Colonic mucosa (tissue), 4 donors: Measurements from ENCODE around the gene GRM8. TPM values are rescaled to one million over a fixed set of nuclear protein-coding genes. Genes with fewer than 3 reads are reported as not detected.

Experiments used
- DNase-seq: peaks from one replicate; pipeline ENCODE4 v3.0.0-alpha.2; 2020
- H3K27ac ChIP-seq: fragments of 200-600 bp; one replicate; pipeline ENCODE4 v1.8.0; 2021
- H3K27me3 ChIP-seq: fragments of 200-600 bp; one replicate; pipeline ENCODE4 v1.8.0; 2021
- H3K36me3 ChIP-seq: fragments of 200-600 bp; one replicate; pipeline ENCODE4 v1.8.0; 2021
- H3K4me1 ChIP-seq: fragments of 200-600 bp; one replicate; pipeline ENCODE4 v1.8.0; 2021; ENCODE audit warnings: mild to moderate bottlenecking
- H3K4me3 ChIP-seq: fragments of 200-600 bp; one replicate; pipeline ENCODE4 v1.8.0; 2021
- H3K9ac ChIP-seq, 2 donors: one replicate each; pipeline ENCODE4 v1.7.0; 2013; ENCODE audit warnings: control low read depth in 2 of 2, low read depth in 2 of 2, low read length in 2 of 2
- H3K9me3 ChIP-seq: fragments of 200-600 bp; one replicate; pipeline ENCODE4 v1.8.0; 2021
- intact Hi-C: fragments of 100-400 bp; cut with DNase I; formaldehyde crosslinking; loops from one replicate; pipeline ENCODE4 v1.14.1; 2022
- total RNA-seq, 2 donors: library from RNA; stranded (reverse); fragmentation: NEBNext Ultra II Directional in 1 of 2; extraction: Animal tissue kit (Norgen Biotek cat#: 25700) in 1 of 2; gene quantifications; one replicate each; pipeline ENCODE4 v1.2.1, GENCODE V29; 2021
- TF ChIP-seq, protein P1 (sequence below): fragments of 200-600 bp; IDR thresholded peaks from one replicate; pipeline ENCODE4 v1.8.0; 2022; ENCODE audit warnings: antibody characterized with exemption, mild to moderate bottlenecking
- donor health status: healthy.
- donor health status: DM: no; HTN: no; CAD: no.
- donor health status: DM: no; HTN: no; CAD: no.

The GRM8 gene
- total RNA-seq, 2 donors from 2014 or later = 2.2 to 2.5 TPM

DNA sequence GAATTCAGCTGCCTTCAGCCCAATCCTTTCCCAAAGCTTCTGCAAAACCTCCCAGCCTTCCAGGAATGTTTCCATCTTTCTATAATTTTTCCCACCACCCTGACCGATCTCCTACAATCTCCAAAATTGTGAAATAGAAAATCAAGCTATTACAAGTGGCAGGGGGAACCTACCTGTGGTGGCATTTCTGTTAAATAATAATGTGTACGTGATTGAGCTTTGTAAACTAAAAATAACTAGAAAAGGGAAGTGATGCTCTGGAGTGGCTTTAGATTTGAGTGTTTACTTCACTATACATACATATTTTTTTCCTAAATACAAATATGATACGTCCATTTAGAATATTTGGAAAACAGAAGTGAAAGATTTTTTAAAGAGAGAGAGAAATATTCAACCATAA is 593.6 kb downstream of the GRM8 start:
- DNase-seq = no peak
- no peak overlapping the region for H3K27ac ChIP-seq
- H3K9me3 ChIP-seq = no peaks in the 10 kb centered on the region
- TF ChIP-seq, protein P1, sequence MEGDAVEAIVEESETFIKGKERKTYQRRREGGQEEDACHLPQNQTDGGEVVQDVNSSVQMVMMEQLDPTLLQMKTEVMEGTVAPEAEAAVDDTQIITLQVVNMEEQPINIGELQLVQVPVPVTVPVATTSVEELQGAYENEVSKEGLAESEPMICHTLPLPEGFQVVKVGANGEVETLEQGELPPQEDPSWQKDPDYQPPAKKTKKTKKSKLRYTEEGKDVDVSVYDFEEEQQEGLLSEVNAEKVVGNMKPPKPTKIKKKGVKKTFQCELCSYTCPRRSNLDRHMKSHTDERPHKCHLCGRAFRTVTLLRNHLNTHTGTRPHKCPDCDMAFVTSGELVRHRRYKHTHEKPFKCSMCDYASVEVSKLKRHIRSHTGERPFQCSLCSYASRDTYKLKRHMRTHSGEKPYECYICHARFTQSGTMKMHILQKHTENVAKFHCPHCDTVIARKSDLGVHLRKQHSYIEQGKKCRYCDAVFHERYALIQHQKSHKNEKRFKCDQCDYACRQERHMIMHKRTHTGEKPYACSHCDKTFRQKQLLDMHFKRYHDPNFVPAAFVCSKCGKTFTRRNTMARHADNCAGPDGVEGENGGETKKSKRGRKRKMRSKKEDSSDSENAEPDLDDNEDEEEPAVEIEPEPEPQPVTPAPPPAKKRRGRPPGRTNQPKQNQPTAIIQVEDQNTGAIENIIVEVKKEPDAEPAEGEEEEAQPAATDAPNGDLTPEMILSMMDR = no peak
- H3K4me3 ChIP-seq = no peak overlapping the region
- no peaks in the 10 kb centered on the region for H3K36me3 ChIP-seq
- intact Hi-C loops = no loop called here
- no peak overlapping the region for H3K9ac ChIP-seq
- no peaks in the 10 kb centered on the region for H3K27me3 ChIP-seq
- no peaks in the 10 kb centered on the region for H3K4me1 ChIP-seq

DNA sequence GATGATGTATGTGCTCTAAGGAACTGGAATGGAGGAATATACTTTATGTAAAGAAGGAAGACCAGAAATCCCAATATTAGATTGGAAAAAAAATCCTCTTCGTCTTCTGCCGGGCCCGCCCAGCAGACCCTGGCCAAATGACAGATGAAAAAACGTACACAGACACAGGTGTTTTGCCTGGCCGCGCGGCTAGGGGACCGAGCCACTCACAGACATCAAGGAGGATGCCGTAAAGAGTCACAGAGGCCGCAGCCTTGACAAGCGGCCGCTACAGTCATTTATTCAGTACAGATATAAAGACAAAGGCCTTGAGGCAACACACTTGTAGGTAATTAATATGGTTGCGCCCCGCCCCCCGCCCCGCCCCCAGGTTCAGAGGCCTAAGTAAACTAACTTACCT is 594.1 kb downstream of the GRM8 start:
- Histone ChIP-seq H3K4me1 (no peaks in the 10 kb centered on the region), H3K36me3 (no peaks in the 10 kb centered on the region), H3K4me3 (no peak overlapping the region), H3K27me3 (no peaks in the 10 kb centered on the region), H3K9me3 (no peaks in the 10 kb centered on the region), H3K9ac (no peak overlapping the region), H3K27ac (no peak overlapping the region)
- DNase-seq = no peak
- intact Hi-C loops = no loop called here
- TF ChIP-seq, protein P1 = no peak

GRCh38 chr7:126657599-126658358 is 595.0 kb downstream of the GRM8 start:
- Histone ChIP-seq H3K4me3 (no peak overlapping the region), H3K27me3 (no peaks in the 10 kb centered on the region), H3K27ac (no peak overlapping the region), H3K4me1 (no peaks in the 10 kb centered on the region), H3K9me3 (no peaks in the 10 kb centered on the region), H3K9ac (no peak overlapping the region), H3K36me3 (no peaks in the 10 kb centered on the region)
- TF ChIP-seq, protein P1 = no peak
- no peak for DNase-seq
- intact Hi-C loops = no loop called here

DNA sequence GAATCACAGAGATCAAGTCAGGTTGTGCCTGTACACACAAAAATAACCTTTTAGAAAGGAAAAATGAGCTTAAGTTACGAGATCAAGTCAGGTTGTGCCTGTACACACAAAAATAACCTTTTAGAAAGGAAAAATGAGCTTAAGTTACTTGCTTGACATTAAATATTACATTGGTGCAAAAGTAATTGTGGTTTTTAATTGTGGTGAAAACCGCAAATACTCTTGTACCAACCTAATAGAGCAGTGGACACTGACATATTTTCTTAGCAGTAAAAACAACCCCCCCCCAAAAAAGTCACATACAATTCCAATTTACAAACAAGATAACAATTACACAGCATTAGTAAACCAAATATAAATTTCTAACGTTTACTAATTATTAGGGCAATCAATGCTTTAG is 595.6 kb downstream of the GRM8 start:
- no peak overlapping the region for H3K4me3 ChIP-seq
- intact Hi-C loops = no loop called here
- TF ChIP-seq, protein P1 = no peak

GRCh38 chr7:126656165-126656564 is 596.6 kb downstream of the GRM8 start:
- H3K9ac ChIP-seq = no peak overlapping the region
- H3K9me3 ChIP-seq = no peaks in the 10 kb centered on the region

More for the DNA sequence above, 595.6 kb downstream of the GRM8 start:
- no peak for DNase-seq
- H3K27me3 ChIP-seq = no peaks in the 10 kb centered on the region
- no peaks in the 10 kb centered on the region for H3K36me3 ChIP-seq
- no peaks in the 10 kb centered on the region for H3K9me3 ChIP-seq
- no peaks in the 10 kb centered on the region for H3K4me1 ChIP-seq
- no peak overlapping the region for H3K27ac ChIP-seq
- H3K9ac ChIP-seq = no peak overlapping the region

More at GRCh38 chr7:126656165-126656564, 596.6 kb downstream of the GRM8 start:
- H3K27me3 ChIP-seq = no peaks in the 10 kb centered on the region
- TF ChIP-seq, protein P1 = no peak
- no peak for DNase-seq
- no peaks in the 10 kb centered on the region for H3K36me3 ChIP-seq
- H3K4me3 ChIP-seq = no peak overlapping the region
- H3K4me1 ChIP-seq = no peaks in the 10 kb centered on the region
- no peak overlapping the region for H3K27ac ChIP-seq
- intact Hi-C loops = no loop called here
